Psoas muscle (tissue), 8 donors: ENCODE measurements around the gene CUL3. TPM values are rescaled to one million over a fixed set of nuclear protein-coding genes. Genes with fewer than 3 reads are reported as not detected.

Source experiments
- ATAC-seq, 4 donors: fragments of 200-7000 bp; cut with Tn5 transposase; one replicate each; pipeline ENCODE4 v1.9.1; 2020; ENCODE audit warnings: moderate library complexity in 3 of 4, mild to moderate bottlenecking in 2 of 4
- DNase-seq, 2 donors: peaks; one replicate each; pipeline ENCODE4 v3.0.0-alpha.2; 2020
- H3K27ac ChIP-seq: fragments of 200-600 bp; one replicate; pipeline ENCODE4 v1.8.0; 2022
- H3K27me3 ChIP-seq, 3 donors: fragments of 200-600 bp in 1 of 3; one replicate each; pipeline versions ENCODE4 v1.6.1 to v1.8.0; 2013 to 2022; ENCODE audit warnings: low read length in 2 of 3, mild to moderate bottlenecking in 2 of 3, moderate library complexity in 1 of 3; ENCODE audit not compliant: insufficient read depth in 3 of 3
- H3K36me3 ChIP-seq, 2 donors: fragments of 200-600 bp in 1 of 2; one replicate each; pipeline versions ENCODE4 v1.6.1 to v1.8.0; 2013 to 2022; ENCODE audit warnings: low read depth in 1 of 2, mild to moderate bottlenecking in 1 of 2, moderate library complexity in 1 of 2; ENCODE audit not compliant: insufficient read depth in 1 of 2
- H3K4me1 ChIP-seq: fragments of 200-600 bp; one replicate; pipeline ENCODE4 v1.8.0; 2022
- H3K4me3 ChIP-seq: fragments of 200-600 bp; one replicate; pipeline ENCODE4 v1.8.0; 2022; ENCODE audit warnings: mild to moderate bottlenecking
- H3K9me3 ChIP-seq: fragments of 200-600 bp; one replicate; pipeline ENCODE4 v1.8.0; 2022
- WGBS, 3 donors: extraction: QIAGEN DNeasy Blood & Tissue Kit; methylation state at CpG; one replicate each; pipeline versions ENCODE4 v1.1.6 to v1.1.7; 2013; 5-methylcytosine and 5-hydroxymethylcytosine counted together
- intact Hi-C, 2 donors: fragments of 100-400 bp; cut with DNase I; formaldehyde crosslinking; loops; one replicate each; pipeline versions ENCODE4 v1.11.0 to v1.14.2; 2022
- polyA plus RNA-seq, 3 donors: library from polyadenylated mRNA; stranded (reverse); fragments of 200-250 nt; gene quantifications; one replicate each; pipeline ENCODE4 v1.2.3, GENCODE V29; 2013
- total RNA-seq, 4 donors: library from RNA; stranded (reverse); fragmentation: NEBNext Ultra II Directional in 2 of 4; extraction: Animal tissue kit (Norgen Biotek cat#: 25700) in 2 of 4; gene quantifications; one replicate each; pipeline versions ENCODE4 v1.2.1 to v1.2.4, GENCODE V29; 2021 to 2023
- TF ChIP-seq, protein P1 (sequence below): fragments of 200-600 bp; IDR thresholded peaks from one replicate; pipeline ENCODE4 v1.8.0; 2022; ENCODE audit warnings: antibody characterized with exemption
- donor health status: healthy with polysubstance abuse.
- donor health status: DM: no; HTN: no; CAD: no; lungs with moderate emphysema.
- donor health status: Bipolar disorder and iron deficiency.
- donor health status: healthy.
- donor health status: DM: yes; HTN: yes; CAD: no.
- donor health status: DM: no; HTN: no; CAD: no.
- donor health status: DM: no; HTN: no; CAD: no.
- donor health status: DM: yes; HTN: yes; CAD: no.

Gene CUL3
- total and polyA plus RNA-seq, 7 donors: 103 to 218 (median 128) TPM

- DNase-seq (no peak), ATAC-seq (no peak)
- TF ChIP-seq, protein P1, sequence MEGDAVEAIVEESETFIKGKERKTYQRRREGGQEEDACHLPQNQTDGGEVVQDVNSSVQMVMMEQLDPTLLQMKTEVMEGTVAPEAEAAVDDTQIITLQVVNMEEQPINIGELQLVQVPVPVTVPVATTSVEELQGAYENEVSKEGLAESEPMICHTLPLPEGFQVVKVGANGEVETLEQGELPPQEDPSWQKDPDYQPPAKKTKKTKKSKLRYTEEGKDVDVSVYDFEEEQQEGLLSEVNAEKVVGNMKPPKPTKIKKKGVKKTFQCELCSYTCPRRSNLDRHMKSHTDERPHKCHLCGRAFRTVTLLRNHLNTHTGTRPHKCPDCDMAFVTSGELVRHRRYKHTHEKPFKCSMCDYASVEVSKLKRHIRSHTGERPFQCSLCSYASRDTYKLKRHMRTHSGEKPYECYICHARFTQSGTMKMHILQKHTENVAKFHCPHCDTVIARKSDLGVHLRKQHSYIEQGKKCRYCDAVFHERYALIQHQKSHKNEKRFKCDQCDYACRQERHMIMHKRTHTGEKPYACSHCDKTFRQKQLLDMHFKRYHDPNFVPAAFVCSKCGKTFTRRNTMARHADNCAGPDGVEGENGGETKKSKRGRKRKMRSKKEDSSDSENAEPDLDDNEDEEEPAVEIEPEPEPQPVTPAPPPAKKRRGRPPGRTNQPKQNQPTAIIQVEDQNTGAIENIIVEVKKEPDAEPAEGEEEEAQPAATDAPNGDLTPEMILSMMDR: no peak
- H3K27ac ChIP-seq: no peak overlapping the region
- peaks cover 8% of the 10 kb centered on the region for H3K4me1 ChIP-seq
- WGBS, 3 donors: 75 to 87% (median 85%) methylated on average over 2 of the region's 2 CpGs
- H3K4me3 ChIP-seq: no peak overlapping the region
- H3K9me3 ChIP-seq: no peaks in the 10 kb centered on the region
- no peaks in the 10 kb centered on the region for H3K27me3 ChIP-seq
- H3K36me3 ChIP-seq: peaks cover 8 to 65% of the 10 kb centered on the region in 2 donors
- intact Hi-C loops: no loop called here
Measured at GRCh38 chr2:224479826-224480225, 105.3 kb downstream of the CUL3 start.

GRCh38 chr2:224472827-224473226 is 112.3 kb downstream of the CUL3 start:
- TF ChIP-seq, protein P1: no peak
- WGBS, 3 donors: 86 to 95% (median 94%) methylated on average over 3 of the region's 3 CpGs
- DNase-seq (no peak), ATAC-seq (no peak)
- Histone ChIP-seq H3K9me3 (no peaks in the 10 kb centered on the region), H3K27me3 (no peaks in the 10 kb centered on the region), H3K4me3 (no peak overlapping the region), H3K4me1 (no peaks in the 10 kb centered on the region), H3K27ac (no peak overlapping the region), H3K36me3 (peaks cover 8 to 41% of the 10 kb centered on the region in 2 donors)
- intact Hi-C loops: no loop called here

DNA sequence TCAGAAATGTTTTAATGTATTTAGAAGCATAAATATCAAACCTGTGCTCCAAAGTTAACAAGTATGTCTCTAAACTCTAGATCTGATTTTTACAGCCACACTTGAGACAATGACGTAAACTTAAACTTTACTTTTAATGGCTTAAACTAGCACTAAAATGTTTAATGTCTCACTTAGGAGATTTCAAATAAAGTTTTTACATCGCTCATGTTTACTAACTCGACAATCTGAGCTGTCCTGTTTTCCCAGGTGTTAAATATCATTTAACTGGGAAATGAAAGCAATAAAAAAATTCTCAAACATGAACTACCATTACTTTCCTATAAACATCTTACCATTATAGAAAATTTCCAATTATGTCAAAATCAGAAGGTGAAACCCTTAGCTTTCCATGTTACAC is 113.0 kb downstream of the CUL3 start:
- H3K27ac ChIP-seq: no peak overlapping the region
- TF ChIP-seq, protein P1: no peak
- no peaks in the 10 kb centered on the region for H3K27me3 ChIP-seq
- intact Hi-C loops: no loop called here
- WGBS, 3 donors: 89 to 94% (median 93%) methylated on average over 3 of the region's 3 CpGs
- no peak for ATAC-seq
- H3K9me3 ChIP-seq: no peaks in the 10 kb centered on the region
- no peaks in the 10 kb centered on the region for H3K4me1 ChIP-seq
- DNase-seq: no peak
- no peak overlapping the region for H3K4me3 ChIP-seq
- peaks cover 5 to 34% of the 10 kb centered on the region in 2 donors for H3K36me3 ChIP-seq

DNA sequence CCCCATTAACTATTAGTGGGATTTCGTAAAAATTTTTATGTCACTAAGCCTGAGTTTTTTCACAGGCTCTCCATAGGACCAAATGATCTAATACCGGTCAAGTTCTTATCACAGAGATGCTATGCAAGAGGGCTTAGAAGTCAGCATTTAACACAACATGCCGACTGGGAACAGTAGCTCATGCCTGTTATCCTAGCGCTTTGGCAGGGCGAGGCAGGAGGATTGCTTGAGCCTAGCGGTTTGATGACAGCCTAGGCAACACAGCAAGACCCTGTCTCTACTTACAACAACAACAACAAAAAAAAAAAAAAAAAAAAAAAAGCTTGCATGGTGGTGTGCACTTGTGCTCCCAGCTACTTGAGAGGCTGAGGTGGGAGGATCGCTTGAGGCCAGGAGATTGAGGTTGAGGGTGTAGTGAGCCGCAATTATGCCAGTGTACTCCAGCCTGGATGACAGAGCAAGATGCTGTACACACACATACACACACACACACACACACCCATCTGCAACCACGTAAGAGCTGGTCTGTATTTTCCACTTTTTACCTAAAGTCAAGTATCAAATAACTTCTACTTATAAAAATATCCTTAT is 115.7 kb downstream of the CUL3 start:
- 59 to 72% (median 59%) methylated on average over 9 of the region's 9 CpGs for WGBS, 3 donors
- TF ChIP-seq, protein P1: no peak

More for the DNA sequence above, 115.7 kb downstream of the CUL3 start:
- DNase-seq (no peak), ATAC-seq (peak in 3 of 4 donors; percentile 20 to 44 (median 36))
- intact Hi-C loops: loop anchor here in 1 of 2 donors (10.0 kb wide), 1 partner anchor 175 kb away; no protein-coding TSS in a partner anchor
- H3K9me3 ChIP-seq: no peaks in the 10 kb centered on the region
- no peak overlapping the region for H3K27ac ChIP-seq
- no peaks in the 10 kb centered on the region for H3K27me3 ChIP-seq
- no peaks in the 10 kb centered on the region for H3K4me1 ChIP-seq
- peaks cover 0 to 11% of the 10 kb centered on the region in 2 donors for H3K36me3 ChIP-seq
- H3K4me3 ChIP-seq: no peak overlapping the region
